Breast epithelium (tissue), 4 donors: Measurements from ENCODE around the gene SHC3. TPM values are rescaled to one million over a fixed set of nuclear protein-coding genes. Genes with fewer than 3 reads are reported as not detected.

Source experiments
- DNase-seq, 2 donors: peaks; one replicate each; pipeline ENCODE4 v3.0.0-alpha.2; 2019; ENCODE audit warnings: low spot score in 2 of 2
- H3K27ac ChIP-seq, 2 donors: fragments of 200-600 bp; sonication (generic) in 1 of 2; one replicate each; pipeline ENCODE4 v1.5.1; 2016 to 2019; ENCODE audit warnings: mild to moderate bottlenecking in 1 of 2
- H3K27me3 ChIP-seq, 2 donors: fragments of 200-600 bp; sonication (generic) in 1 of 2; one replicate each; pipeline versions ENCODE4 v1.5.1 to v1.6.0; 2017 to 2019; ENCODE audit warnings: control low read depth in 1 of 2, mild to moderate bottlenecking in 1 of 2
- H3K36me3 ChIP-seq: fragments of 200-600 bp; one replicate; pipeline ENCODE4 v1.5.1; 2019
- H3K4me1 ChIP-seq, 2 donors: fragments of 200-600 bp; sonication (generic); one replicate each; pipeline ENCODE4 v1.5.1; 2016 to 2019; ENCODE audit warnings: control low read depth in 1 of 2
- H3K4me3 ChIP-seq, 3 donors: fragments of 200-600 bp; sonication (generic); 1 replicate in 2 of 3; 2 replicates in 1 of 3; pipeline ENCODE4 v1.5.1; 2016 to 2019; ENCODE audit warnings: mild to moderate bottlenecking in 3 of 3, moderate library complexity in 2 of 3
- H3K9me3 ChIP-seq, 2 donors: fragments of 200-600 bp; sonication (generic) in 1 of 2; one replicate each; pipeline ENCODE4 v1.5.1; 2016 to 2019; ENCODE audit warnings: control low read depth in 1 of 2
- CTCF ChIP-seq, 3 donors: fragments of 450-650 bp; IDR thresholded peaks; one replicate each; pipeline ENCODE4 v1.5.1; 2016 to 2017; ENCODE audit warnings: antibody characterized with exemption in 3 of 3, mild to moderate bottlenecking in 3 of 3, moderate library complexity in 3 of 3
- POLR2A ChIP-seq: fragments of 450-650 bp; IDR thresholded peaks from one replicate; pipeline ENCODE4 v1.6.1; 2016; ENCODE audit warnings: antibody characterized with exemption, mild to moderate bottlenecking, moderate library complexity
- POLR2AphosphoS5 ChIP-seq, 3 donors: sonication (generic); formaldehyde crosslinking; IDR thresholded peaks; one replicate each; pipeline ENCODE4 v1.6.1; 2017; ENCODE audit warnings: antibody characterized with exemption in 3 of 3
- intact Hi-C: fragments of 100-400 bp; cut with DNase I; formaldehyde crosslinking; loops from one replicate; pipeline ENCODE4 v1.15.1; 2023; ENCODE audit warnings: low total_unique reads
- total RNA-seq, 3 donors: library from RNA; depleted of rRNA; stranded (reverse); fragments of >200 nt; gene quantifications; one replicate each; pipeline ENCODE4 v1.1.0, GENCODE V29; 2016

SHC3 gene
- total RNA-seq, 3 donors from 2014 or later = 1.0 to 6.7 (median 2.3) TPM

- DNase-seq = peak; percentile 83 to 94
- Histone ChIP-seq H3K4me1 (peaks cover 0 to 6% of the 10 kb centered on the region in 2 donors), H3K27me3 (no peaks in the 10 kb centered on the region), H3K4me3 (peak overlapping the region in 1 of 3 donors; percentile 35), H3K36me3 (no peaks in the 10 kb centered on the region), H3K9me3 (no peaks in the 10 kb centered on the region), H3K27ac (peak overlapping the region; percentile 90 to 98)
- TF ChIP-seq POLR2AphosphoS5 (IDR thresholded peaks at IDR 0.05) = peak in 2 of 3 donors; percentile 25 to 78
- no peak for TF ChIP-seq CTCF (IDR thresholded peaks at IDR 0.05)
- no peak for TF ChIP-seq POLR2A
- intact Hi-C loops = no loop called here
These were observed 156.4 kb downstream of the SHC3 start for GRCh38 chr9:89022001-89022759.

- TF ChIP-seq POLR2A (no peak), POLR2AphosphoS5 (IDR thresholded peaks at IDR 0.05) (peak in 2 of 3 donors; percentile 29 to 63), CTCF (IDR thresholded peaks at IDR 0.05) (no peak)
- Histone ChIP-seq H3K4me1 (peaks cover 0 to 6% of the 10 kb centered on the region in 2 donors), H3K36me3 (no peaks in the 10 kb centered on the region), H3K27me3 (no peaks in the 10 kb centered on the region), H3K27ac (peak overlapping the region; percentile 90 to 98), H3K9me3 (no peaks in the 10 kb centered on the region), H3K4me3 (peak overlapping the region in 1 of 3 donors; percentile 35)
- peak; percentile 58 to 70 for DNase-seq
- intact Hi-C loops = no loop called here
These were observed 157.3 kb downstream of the SHC3 start for GRCh38 chr9:89021154-89021803.

- peak overlapping the region; percentile 90 to 98 for H3K27ac ChIP-seq
- no peaks in the 10 kb centered on the region for H3K9me3 ChIP-seq
- H3K4me1 ChIP-seq = peaks cover 0 to 6% of the 10 kb centered on the region in 2 donors
- H3K27me3 ChIP-seq = no peaks in the 10 kb centered on the region
- H3K4me3 ChIP-seq = no peak overlapping the region
- intact Hi-C loops = no loop called here
- no peaks in the 10 kb centered on the region for H3K36me3 ChIP-seq
- no peak for DNase-seq
- TF ChIP-seq CTCF (IDR thresholded peaks at IDR 0.05) (no peak), POLR2AphosphoS5 (IDR thresholded peaks at IDR 0.05) (no peak), POLR2A (no peak)
These were observed 157.9 kb downstream of the SHC3 start for GRCh38 chr9:89020754-89021153.

GRCh38 chr9:89015336-89015735 is 163.3 kb downstream of the SHC3 start:
- Histone ChIP-seq H3K27me3 (no peaks in the 10 kb centered on the region), H3K9me3 (no peaks in the 10 kb centered on the region), H3K4me3 (no peak overlapping the region), H3K36me3 (no peaks in the 10 kb centered on the region), H3K4me1 (no peaks in the 10 kb centered on the region), H3K27ac (no peak overlapping the region)
- DNase-seq = no peak
- intact Hi-C loops = no loop called here
- TF ChIP-seq POLR2A (no peak), CTCF (IDR thresholded peaks at IDR 0.05) (no peak), POLR2AphosphoS5 (IDR thresholded peaks at IDR 0.05) (no peak)

GRCh38 chr9:89014153-89014552 is 164.5 kb downstream of the SHC3 start:
- H3K4me1 ChIP-seq = no peaks in the 10 kb centered on the region
- no peak overlapping the region for H3K4me3 ChIP-seq
- intact Hi-C loops = no loop called here
- H3K9me3 ChIP-seq = no peaks in the 10 kb centered on the region
- H3K36me3 ChIP-seq = no peaks in the 10 kb centered on the region
- TF ChIP-seq CTCF (IDR thresholded peaks at IDR 0.05) (no peak), POLR2A (no peak), POLR2AphosphoS5 (IDR thresholded peaks at IDR 0.05) (no peak)
- DNase-seq = peak in 1 of 2 donors; percentile 22
- H3K27ac ChIP-seq = no peak overlapping the region
- no peaks in the 10 kb centered on the region for H3K27me3 ChIP-seq
